Neural crest cell (in vitro differentiated cells): Measurements from ENCODE around the gene USP54. TPM values are rescaled to one million over a fixed set of nuclear protein-coding genes. Genes with fewer than 3 reads are reported as not detected.
A peak's percentile ranks its signal among the peaks of the same experiment; 100 is the strongest.

Source experiments
- DNase-seq: peaks from one replicate; pipeline ENCODE4 v3.0.0; 2021; ENCODE audit warnings: low read depth, mixed read lengths, low spot score
- H3K27ac Mint-ChIP-seq: one replicate; pipeline ENCODE4 v1.8.0; 2021; ENCODE audit warnings: mild to moderate bottlenecking, mixed read lengths; ENCODE audit not compliant: unreplicated experiment
- H3K27me3 Mint-ChIP-seq: 2 replicates; pipeline ENCODE4 v1.8.0; 2021; ENCODE audit warnings: low read depth, mild to moderate bottlenecking, mixed read lengths
- H3K36me3 Mint-ChIP-seq: 2 replicates; pipeline ENCODE4 v1.8.0; 2021; ENCODE audit warnings: low read depth, mild to moderate bottlenecking, mixed read lengths
- H3K4me1 Mint-ChIP-seq: 2 replicates; pipeline ENCODE4 v1.8.0; 2021; ENCODE audit warnings: mixed read lengths
- H3K4me3 Mint-ChIP-seq: one replicate; pipeline ENCODE4 v1.8.0; 2021; ENCODE audit warnings: mild to moderate bottlenecking, mixed read lengths
- H3K9me3 Mint-ChIP-seq: 2 replicates; pipeline ENCODE4 v1.8.0; 2021; ENCODE audit warnings: mixed read lengths
- total RNA-seq: library from RNA; stranded (reverse); gene quantifications from 2 replicates; pipeline ENCODE4 v1.2.1, GENCODE V29; 2021
- TF ChIP-seq, protein P1 (sequence below): fragments of 200-600 bp; sonication (generic); conservative IDR thresholded peaks from 2 replicates; pipeline ENCODE4 v1.5.0; 2021; ENCODE audit warnings: antibody characterized with exemption, mild to moderate bottlenecking

Gene USP54
- total RNA-seq, 1 donor from 2014 or later, result 64.8 TPM

GRCh38 chr10:73503037-73503436 lies 88.1 kb downstream of the USP54 start:
- TF ChIP-seq, protein P1, sequence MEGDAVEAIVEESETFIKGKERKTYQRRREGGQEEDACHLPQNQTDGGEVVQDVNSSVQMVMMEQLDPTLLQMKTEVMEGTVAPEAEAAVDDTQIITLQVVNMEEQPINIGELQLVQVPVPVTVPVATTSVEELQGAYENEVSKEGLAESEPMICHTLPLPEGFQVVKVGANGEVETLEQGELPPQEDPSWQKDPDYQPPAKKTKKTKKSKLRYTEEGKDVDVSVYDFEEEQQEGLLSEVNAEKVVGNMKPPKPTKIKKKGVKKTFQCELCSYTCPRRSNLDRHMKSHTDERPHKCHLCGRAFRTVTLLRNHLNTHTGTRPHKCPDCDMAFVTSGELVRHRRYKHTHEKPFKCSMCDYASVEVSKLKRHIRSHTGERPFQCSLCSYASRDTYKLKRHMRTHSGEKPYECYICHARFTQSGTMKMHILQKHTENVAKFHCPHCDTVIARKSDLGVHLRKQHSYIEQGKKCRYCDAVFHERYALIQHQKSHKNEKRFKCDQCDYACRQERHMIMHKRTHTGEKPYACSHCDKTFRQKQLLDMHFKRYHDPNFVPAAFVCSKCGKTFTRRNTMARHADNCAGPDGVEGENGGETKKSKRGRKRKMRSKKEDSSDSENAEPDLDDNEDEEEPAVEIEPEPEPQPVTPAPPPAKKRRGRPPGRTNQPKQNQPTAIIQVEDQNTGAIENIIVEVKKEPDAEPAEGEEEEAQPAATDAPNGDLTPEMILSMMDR, result no peak
- Mint-ChIP-seq H3K36me3 (peaks cover 11% of the 10 kb centered on the region), H3K4me1 (no peaks in the 10 kb centered on the region), H3K4me3 (no peak overlapping the region), H3K9me3 (no peaks in the 10 kb centered on the region), H3K27ac (no peak overlapping the region), H3K27me3 (no peaks in the 10 kb centered on the region)
- no peak for DNase-seq

- H3K4me3 Mint-ChIP-seq, result no peak overlapping the region
- H3K4me1 Mint-ChIP-seq, result peaks cover 7% of the 10 kb centered on the region
- H3K27ac Mint-ChIP-seq, result no peak overlapping the region
- DNase-seq, result no peak
- TF ChIP-seq, protein P1, result no peak
- no peaks in the 10 kb centered on the region for H3K9me3 Mint-ChIP-seq
- H3K27me3 Mint-ChIP-seq, result no peaks in the 10 kb centered on the region
- peaks cover 15% of the 10 kb centered on the region for H3K36me3 Mint-ChIP-seq
Observed at GRCh38 chr10:73501651-73502050, 89.5 kb downstream of the USP54 start.

DNA sequence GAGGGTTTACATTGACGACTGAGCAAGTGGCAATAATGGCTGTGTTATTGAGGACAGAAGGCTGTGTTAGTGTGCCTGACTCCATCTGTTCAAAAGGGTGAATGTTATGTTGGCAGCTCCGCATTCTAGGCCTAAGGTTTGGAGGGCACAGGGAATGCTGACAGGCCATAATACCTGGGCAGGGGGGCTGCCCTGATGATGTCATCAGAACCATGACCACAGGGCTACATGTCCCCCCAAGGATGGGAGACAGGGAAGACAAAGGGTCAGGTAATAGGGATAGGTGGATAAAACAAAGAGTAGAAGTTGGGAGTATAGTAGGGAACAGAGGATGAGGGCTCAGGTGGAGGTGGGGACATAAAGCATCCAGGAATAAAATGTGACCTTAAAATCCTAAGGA lies 93.5 kb downstream of the USP54 start:
- H3K4me3 Mint-ChIP-seq, result peak overlapping the region; percentile 58
- H3K27ac Mint-ChIP-seq, result peak overlapping the region; percentile 72
- H3K9me3 Mint-ChIP-seq, result no peaks in the 10 kb centered on the region
- H3K36me3 Mint-ChIP-seq, result peaks cover 14% of the 10 kb centered on the region
- H3K4me1 Mint-ChIP-seq, result peaks cover 37% of the 10 kb centered on the region
- no peak for DNase-seq
- TF ChIP-seq, protein P1, result no peak
- no peaks in the 10 kb centered on the region for H3K27me3 Mint-ChIP-seq

- H3K4me1 Mint-ChIP-seq, result peaks cover 43% of the 10 kb centered on the region
- peak within 1 kb of the TSS; percentile 99 for H3K27ac Mint-ChIP-seq
- peak; percentile 65 for DNase-seq
- peaks cover 11% of the 10 kb centered on the region for H3K36me3 Mint-ChIP-seq
- H3K9me3 Mint-ChIP-seq, result no peaks in the 10 kb centered on the region
- H3K27me3 Mint-ChIP-seq, result no peaks in the 10 kb centered on the region
- TF ChIP-seq, protein P1, result no peak
- peak within 1 kb of the TSS; percentile 96 for H3K4me3 Mint-ChIP-seq
Observed at GRCh38 chr10:73495884-73496674, 95.1 kb downstream of the USP54 start, which contains the start of gene PPP3CB. TSS of gene PPP3CB (minus strand) at chr10:73496024. CDS start at chr10:73495889, 135 bp downstream.

GRCh38 chr10:73495226-73495883 lies 95.8 kb downstream of the USP54 start:
- peak; percentile 59 for DNase-seq
- peak overlapping the region; percentile 85 for H3K27ac Mint-ChIP-seq
- no peaks in the 10 kb centered on the region for H3K9me3 Mint-ChIP-seq
- peaks cover 43% of the 10 kb centered on the region for H3K4me1 Mint-ChIP-seq
- H3K4me3 Mint-ChIP-seq, result peak overlapping the region; percentile 96
- TF ChIP-seq, protein P1, result no peak
- peaks cover 11% of the 10 kb centered on the region for H3K36me3 Mint-ChIP-seq
- H3K27me3 Mint-ChIP-seq, result no peaks in the 10 kb centered on the region
